ENCODE data around the gene ASB11. TPM values are rescaled to one million over a fixed set of nuclear protein-coding genes. Genes with fewer than 3 reads are reported as not detected.

Gene ASB11
- total and polyA plus RNA-seq, 11 donors, result 14.5 to 246 (median 89.5) TPM

DNA sequence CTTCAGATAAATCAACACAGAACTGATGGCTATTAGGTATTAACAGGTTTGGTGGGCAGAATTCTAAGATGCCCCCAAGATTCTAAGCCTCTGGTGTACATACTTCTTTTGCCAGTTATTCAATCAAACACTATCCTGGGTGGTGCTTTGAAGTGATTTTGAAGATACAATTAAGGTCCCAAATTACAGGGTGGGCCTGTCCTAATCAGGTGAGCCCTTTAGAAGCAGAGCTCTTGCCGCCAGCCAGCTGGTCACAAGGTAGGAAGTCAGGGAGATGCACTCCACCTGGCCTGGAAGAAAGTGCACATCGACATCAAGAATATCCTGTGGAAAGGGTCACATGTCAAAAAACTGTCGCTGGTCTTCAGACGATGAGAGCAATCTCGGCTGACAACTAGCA, 75.0 kb downstream of the ASB11 start:
- no peak overlapping the region for H3K4me3 ChIP-seq
- DNase-seq, result no peak
- WGBS, 4 donors, result 79 to 87% (median 85%) methylated on average over 5 of the region's 5 CpGs
- H3K27me3 ChIP-seq, result peaks cover 0 to 5% (median 0%) of the 10 kb centered on the region in 9 donors
- no peaks in the 10 kb centered on the region for H3K36me3 ChIP-seq
- intact Hi-C loops (cut with DNase I), result loop anchor here in 8 of 10 donors (5.0 to 10.0 kb wide), 5 partner anchors 1143 to 1203 kb away; no protein-coding TSS in a partner anchor
- ATAC-seq, result no peak
- no peak overlapping the region for H3K27ac ChIP-seq
- H3K4me1 ChIP-seq, result no peaks in the 10 kb centered on the region
- no peak for TF ChIP-seq POLR2A (IDR thresholded peaks at IDR 0.05)
- TF ChIP-seq, protein P1, sequence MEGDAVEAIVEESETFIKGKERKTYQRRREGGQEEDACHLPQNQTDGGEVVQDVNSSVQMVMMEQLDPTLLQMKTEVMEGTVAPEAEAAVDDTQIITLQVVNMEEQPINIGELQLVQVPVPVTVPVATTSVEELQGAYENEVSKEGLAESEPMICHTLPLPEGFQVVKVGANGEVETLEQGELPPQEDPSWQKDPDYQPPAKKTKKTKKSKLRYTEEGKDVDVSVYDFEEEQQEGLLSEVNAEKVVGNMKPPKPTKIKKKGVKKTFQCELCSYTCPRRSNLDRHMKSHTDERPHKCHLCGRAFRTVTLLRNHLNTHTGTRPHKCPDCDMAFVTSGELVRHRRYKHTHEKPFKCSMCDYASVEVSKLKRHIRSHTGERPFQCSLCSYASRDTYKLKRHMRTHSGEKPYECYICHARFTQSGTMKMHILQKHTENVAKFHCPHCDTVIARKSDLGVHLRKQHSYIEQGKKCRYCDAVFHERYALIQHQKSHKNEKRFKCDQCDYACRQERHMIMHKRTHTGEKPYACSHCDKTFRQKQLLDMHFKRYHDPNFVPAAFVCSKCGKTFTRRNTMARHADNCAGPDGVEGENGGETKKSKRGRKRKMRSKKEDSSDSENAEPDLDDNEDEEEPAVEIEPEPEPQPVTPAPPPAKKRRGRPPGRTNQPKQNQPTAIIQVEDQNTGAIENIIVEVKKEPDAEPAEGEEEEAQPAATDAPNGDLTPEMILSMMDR (IDR thresholded peaks at IDR 0.05), result no peak
- no peaks in the 10 kb centered on the region for H3K9me3 ChIP-seq

DNA sequence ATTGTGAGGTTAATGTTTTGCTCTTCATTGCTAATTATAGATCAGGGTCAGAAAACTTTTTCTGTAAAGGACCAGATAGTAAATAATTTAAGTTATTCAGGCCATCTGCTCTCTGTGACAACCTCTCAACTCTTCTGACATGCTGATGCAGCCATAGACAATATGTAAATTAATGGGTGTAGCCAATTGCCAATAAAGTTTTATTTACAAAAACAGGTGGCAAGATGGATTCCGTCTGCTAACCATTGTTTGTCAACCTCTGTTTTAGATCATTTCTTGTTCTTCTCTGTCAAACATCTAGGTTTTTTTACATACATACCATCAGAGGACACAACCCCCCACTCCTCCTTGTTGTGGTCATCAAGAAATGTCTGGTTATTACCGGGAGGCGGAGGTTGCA, 79.3 kb downstream of the ASB11 start:
- 80 to 94% (median 91%) methylated on average over 3 of the region's 3 CpGs for WGBS, 4 donors
- TF ChIP-seq, protein P1 (IDR thresholded peaks at IDR 0.05), result no peak
- TF ChIP-seq POLR2A (IDR thresholded peaks at IDR 0.05), result no peak
- no peaks in the 10 kb centered on the region for H3K9me3 ChIP-seq
- ATAC-seq, result no peak
- peaks cover 0 to 9% (median 0%) of the 10 kb centered on the region in 9 donors for H3K27me3 ChIP-seq
- no peak for DNase-seq
- H3K27ac ChIP-seq, result no peak overlapping the region
- no peaks in the 10 kb centered on the region for H3K4me1 ChIP-seq
- no peaks in the 10 kb centered on the region for H3K36me3 ChIP-seq
- intact Hi-C loops (cut with DNase I), result loop anchor here in 1 of 10 donors (5.0 kb wide), 1 partner anchor 1194 kb away; no protein-coding TSS in a partner anchor
- H3K4me3 ChIP-seq, result no peak overlapping the region

DNA sequence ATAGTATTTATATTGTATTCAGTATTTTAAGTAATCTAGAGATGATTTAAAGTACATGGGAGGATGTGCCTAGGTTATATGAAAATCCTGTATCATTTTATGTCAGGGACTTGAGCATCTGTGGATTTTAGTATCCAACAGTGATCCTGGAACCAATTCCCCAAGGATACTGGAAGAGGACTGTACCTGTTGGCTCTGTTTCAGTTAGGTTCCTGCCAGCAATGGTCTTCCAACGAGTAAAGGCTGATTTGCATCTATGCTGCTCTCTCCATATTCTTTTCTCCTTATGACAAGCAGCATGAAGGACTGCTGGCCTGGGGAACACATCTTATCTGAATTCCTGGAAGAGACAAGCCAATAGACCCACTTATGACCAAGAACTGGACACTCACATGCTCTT, 80.4 kb downstream of the ASB11 start:
- WGBS, 4 donors, result 32 to 52% (median 46%) methylated on average over 1 of the region's 1 CpG
- DNase-seq (no peak), ATAC-seq (no peak)
- Histone ChIP-seq H3K36me3 (no peaks in the 10 kb centered on the region), H3K4me3 (no peak overlapping the region), H3K9me3 (no peaks in the 10 kb centered on the region), H3K27ac (no peak overlapping the region), H3K4me1 (no peaks in the 10 kb centered on the region), H3K27me3 (peaks cover 0 to 9% (median 0%) of the 10 kb centered on the region in 9 donors)
- intact Hi-C loops (cut with DNase I), result loop anchor here in 1 of 10 donors (5.0 kb wide), 1 partner anchor 1193 kb away; no protein-coding TSS in a partner anchor
- TF ChIP-seq, protein P1 (IDR thresholded peaks at IDR 0.05), result no peak
- TF ChIP-seq POLR2A (IDR thresholded peaks at IDR 0.05), result no peak

DNA sequence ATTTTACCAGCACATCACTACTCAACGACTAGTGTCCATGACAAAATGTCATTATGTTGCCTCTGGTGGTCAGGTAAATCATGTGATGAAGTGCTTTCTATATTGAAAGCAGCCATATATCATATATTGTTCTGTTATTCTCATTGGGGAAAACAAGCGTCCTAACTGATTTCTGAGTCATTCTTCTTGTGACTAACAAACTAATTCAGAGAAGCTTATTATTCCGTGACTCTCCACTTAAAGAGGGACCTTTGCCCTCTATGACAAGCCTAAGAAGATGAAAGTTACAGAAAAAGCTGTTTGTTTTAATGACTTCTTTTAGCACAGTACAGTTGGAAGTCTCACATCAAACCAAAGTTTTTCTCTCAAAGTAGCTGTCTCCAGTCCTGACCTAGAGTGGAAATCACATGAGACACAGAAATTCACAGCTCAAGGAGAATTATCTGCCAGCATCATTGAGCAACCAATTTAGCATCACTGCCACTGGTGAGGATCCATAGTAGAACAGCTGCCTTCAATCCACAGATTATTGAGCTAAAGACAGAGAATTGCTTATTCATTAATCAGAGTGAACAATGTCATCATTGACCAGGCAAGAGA, 81.9 kb downstream of the ASB11 start:
- DNase-seq, result no peak
- intact Hi-C loops (cut with DNase I), result no loop called here

More for the DNA sequence above, 81.9 kb downstream of the ASB11 start:
- Histone ChIP-seq H3K27me3 (peaks cover 0 to 9% (median 0%) of the 10 kb centered on the region in 9 donors), H3K4me1 (no peaks in the 10 kb centered on the region), H3K4me3 (no peak overlapping the region), H3K27ac (no peak overlapping the region), H3K36me3 (no peaks in the 10 kb centered on the region), H3K9me3 (no peaks in the 10 kb centered on the region)
- TF ChIP-seq, protein P1 (IDR thresholded peaks at IDR 0.05), result no peak
- no peak for TF ChIP-seq POLR2A (IDR thresholded peaks at IDR 0.05)
- ATAC-seq, result no peak
- WGBS, 4 donors, result 48 to 84% (median 73%) methylated on average over 3 of the region's 3 CpGs

Other genes with a start within 250 kb of the ASB11 start
- 1 to 10 TPM in 5 of 9 donors, under 1 TPM in 4; 0.37 to 2.8 (median 1.6) TPM for gene ASB9, start 45.6 kb downstream of the ASB11 start, total RNA-seq
- gene ASB9, start 45.6 kb downstream of the ASB11 start, polyA plus RNA-seq, result 1 to 10 TPM in 1 of 2 donors, under 1 TPM in 1; 0.88 to 1.4 TPM
- gene PIGA, start 19.9 kb upstream of the ASB11 start, total RNA-seq, result 1 to 10 TPM; 1.6 to 7.4 (median 4.5) TPM
- 1 to 10 TPM; 3.0 to 9.9 TPM for gene PIGA, start 19.9 kb upstream of the ASB11 start, polyA plus RNA-seq
- gene VEGFD, start 68.8 kb upstream of the ASB11 start, total RNA-seq, result 10 to 100 TPM in 1 of 9 donors, 1 to 10 TPM in 8; 1.6 to 20.3 (median 3.6) TPM
- gene VEGFD, start 68.8 kb upstream of the ASB11 start, polyA plus RNA-seq, result 1 to 10 TPM in 1 of 2 donors, under 1 TPM in 1; 0.51 to 8.6 TPM
- 10 to 100 TPM in 7 of 9 donors, 1 to 10 TPM in 2; 6.9 to 19.9 (median 12.0) TPM for gene PIR, start 177.7 kb upstream of the ASB11 start, total RNA-seq
- 10 to 100 TPM in 1 of 2 donors, 1 to 10 TPM in 1; 9.9 to 11.3 TPM for gene PIR, start 177.7 kb upstream of the ASB11 start, polyA plus RNA-seq
- gene BMX, start 185.2 kb upstream of the ASB11 start, total RNA-seq, result 1 to 10 TPM in 6 of 9 donors, under 1 TPM in 3; 0.47 to 2.8 (median 1.3) TPM
- 1 to 10 TPM in 1 of 2 donors, under 1 TPM in 1; 0.84 to 2.0 TPM for gene BMX, start 185.2 kb upstream of the ASB11 start, polyA plus RNA-seq